NCI-H345 treated with DMSO at 0.1 percent for 48 hours (cell line): ENCODE measurements around the gene SP1.
"Not testable (repeated sequence)": the region's sequence is repeated elsewhere in the genome, so short reads cannot be mapped to it uniquely, and the experiment has no call there.

ENCODE experiments used
- DNase-seq: peaks from one replicate; lab custom pipeline; 2025; ENCODE audit not compliant: unreplicated experiment; lab: John Stamatoyannopoulos, UW

Gene SP1

GRCh38 chr12:53380104-53380793 lies at the start of gene SP1:
TSS of gene SP1 (plus strand) at chr12:53380176. CDS start at chr12:53380292, 116 bp downstream.
- DNase-seq = peak; percentile 76

- no peak for DNase-seq
Observed at GRCh38 chr12:53330671-53331070, 49.3 kb upstream of the SP1 start.

DNA sequence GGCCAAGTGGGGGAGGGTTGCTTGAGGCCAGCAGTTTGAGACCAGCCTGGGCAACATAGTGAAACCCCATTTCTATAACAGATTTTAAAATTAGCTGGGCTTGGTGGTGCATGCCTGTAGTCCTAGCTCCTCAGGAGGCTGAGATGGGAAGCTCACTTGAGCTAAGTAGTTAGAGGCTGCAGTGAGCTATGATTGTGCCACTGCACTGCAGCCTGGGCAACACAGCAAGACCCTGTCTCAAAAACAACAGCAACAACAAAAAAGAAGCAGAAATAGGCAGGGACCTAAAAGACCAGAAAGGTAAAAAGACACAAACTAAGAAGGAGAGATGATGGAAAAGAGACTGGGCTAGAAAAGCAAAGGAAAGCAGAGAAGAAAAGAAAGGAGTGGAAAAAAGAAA lies 47.6 kb upstream of the SP1 start:
- DNase-seq = not testable (repeated sequence)

- DNase-seq = no peak
Observed at GRCh38 chr12:53332744-53333143, 47.2 kb upstream of the SP1 start.

DNA sequence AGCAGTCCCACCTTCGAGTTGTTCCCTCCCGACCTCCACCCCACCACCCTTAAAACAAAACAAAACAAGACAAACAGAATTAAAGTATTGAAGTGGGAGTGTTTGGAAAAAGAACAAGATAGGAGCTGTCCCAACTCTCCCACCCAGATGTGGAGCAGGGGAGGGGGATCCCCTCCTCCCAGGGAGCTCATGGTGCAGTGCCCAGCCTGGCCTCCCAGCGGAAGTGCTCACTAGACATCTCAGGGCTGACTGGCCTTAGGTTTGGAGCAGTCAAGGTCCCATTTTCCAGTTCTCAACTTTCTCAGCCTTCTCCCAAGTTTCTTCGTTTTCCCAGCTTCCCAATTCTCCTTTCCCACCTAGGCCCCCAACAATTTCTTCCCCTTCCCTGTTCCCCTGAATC lies 46.7 kb upstream of the SP1 start:
- no peak for DNase-seq

DNA sequence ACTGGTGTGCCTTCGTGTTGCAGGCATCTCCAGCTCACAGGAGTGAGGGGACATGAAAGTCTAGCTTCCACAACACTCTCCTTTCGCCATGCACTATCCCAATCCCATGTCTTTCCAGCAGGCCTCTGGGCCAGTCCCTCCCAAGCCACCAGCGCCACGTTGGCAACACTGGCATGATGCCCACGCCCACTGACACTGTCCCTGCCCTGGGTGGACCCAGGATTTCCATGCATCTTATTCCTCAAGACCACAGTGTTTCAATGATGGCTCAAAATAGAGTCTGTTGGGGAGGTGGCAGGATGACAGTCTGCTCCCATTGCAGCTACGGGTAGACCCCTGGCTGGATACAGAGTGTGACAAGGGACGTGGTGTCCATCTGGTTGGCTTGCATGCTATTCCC lies 46.1 kb upstream of the SP1 start:
- DNase-seq = no peak

DNA sequence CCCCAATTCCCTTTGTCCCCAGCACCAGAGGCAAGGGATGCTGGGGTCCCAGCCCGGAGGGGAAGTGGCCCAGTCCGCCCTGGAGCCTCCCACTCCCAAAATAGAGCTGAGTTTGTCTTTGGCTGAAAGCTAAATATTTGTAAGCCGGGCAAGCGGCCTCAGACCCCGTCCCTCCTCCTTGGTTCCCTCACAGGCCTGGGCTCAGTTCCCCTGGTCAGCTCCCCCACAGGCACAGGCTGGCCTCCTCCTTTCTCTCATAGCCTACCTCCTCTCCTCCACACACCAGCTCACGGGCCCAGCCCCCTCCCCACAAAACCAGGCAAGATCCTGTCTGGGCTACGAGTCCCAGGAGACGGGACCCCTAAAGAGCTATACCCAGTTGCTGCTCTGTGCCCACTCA lies 45.2 kb upstream of the SP1 start:
- no peak for DNase-seq

DNA sequence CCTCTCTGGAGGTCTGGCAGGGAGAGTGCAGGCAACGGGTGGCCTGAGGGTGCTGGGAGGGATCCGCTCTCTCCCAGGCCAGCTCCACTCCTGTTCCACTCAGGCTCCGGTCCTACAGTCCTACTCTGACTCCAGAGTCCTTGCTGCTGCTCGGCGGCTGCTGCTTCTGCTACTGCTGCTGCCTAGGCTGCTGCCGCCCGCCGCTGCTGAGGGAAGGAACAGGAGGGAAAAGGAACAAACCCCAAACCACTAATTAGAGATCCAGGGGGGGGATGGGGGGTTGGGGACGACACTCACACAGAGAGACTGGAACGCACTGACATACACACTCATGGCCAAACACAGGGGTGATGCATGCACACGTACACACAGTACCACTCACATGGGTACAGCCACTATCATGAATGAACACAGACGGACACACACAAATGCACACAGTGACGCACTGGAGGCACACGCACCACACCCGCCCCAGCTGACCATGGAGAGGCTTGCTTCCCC lies 43.7 kb upstream of the SP1 start, which contains the start of gene SP7:
Gene SP7, minus strand, starts transcription at position 174 of the 501 bp plus-strand sequence. CDS start 708 bp downstream, outside the sequence.
- DNase-seq = no peak

DNA sequence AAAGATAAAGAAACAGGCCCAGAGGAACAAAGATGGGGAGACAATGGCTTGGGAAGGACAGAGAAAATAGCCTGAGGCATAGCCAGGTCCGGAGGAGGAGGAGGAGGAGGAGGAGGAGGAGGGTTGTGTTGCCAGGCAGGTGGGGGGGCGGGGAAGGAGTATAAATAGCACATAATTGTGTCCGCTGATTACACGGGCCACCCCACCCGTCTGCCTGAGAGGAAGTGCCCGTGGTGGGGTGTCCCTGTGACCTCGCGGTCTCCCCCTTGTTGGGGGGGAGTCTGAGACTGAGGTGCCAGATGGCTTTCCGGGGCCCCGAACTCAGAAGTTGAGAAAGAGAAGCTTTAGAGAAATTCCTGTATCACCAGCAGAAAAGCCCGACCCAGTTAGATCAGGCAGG lies 42.0 kb upstream of the SP1 start:
- DNase-seq = no peak

- DNase-seq = no peak
Observed at GRCh38 chr12:53338916-53339315, 41.1 kb upstream of the SP1 start.

GRCh38 chr12:53340398-53340797 lies 39.6 kb upstream of the SP1 start:
- no peak for DNase-seq

DNA sequence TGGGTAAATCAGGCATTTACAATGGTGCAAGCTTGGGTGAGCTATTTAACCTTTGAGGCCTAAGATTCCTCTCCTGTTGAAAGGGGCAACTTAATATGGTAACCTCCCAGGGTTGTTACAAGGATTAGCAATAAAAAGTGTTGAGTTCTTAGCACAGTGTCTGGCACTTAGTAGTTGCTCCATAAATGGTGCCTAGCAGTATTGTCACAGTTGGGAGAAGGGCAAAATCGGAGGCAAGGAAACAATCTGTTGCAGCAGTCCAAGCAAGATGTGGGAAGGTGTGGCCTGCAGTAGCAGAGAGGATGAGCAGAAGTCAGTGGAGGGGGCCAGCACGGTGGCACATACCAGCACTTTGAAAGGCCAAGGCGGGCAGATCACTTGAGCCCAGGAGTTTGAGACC lies 36.5 kb upstream of the SP1 start:
- no peak for DNase-seq

- no peak for DNase-seq
Observed at GRCh38 chr12:53343969-53344368, 36.0 kb upstream of the SP1 start.

GRCh38 chr12:53344487-53344823 lies 35.5 kb upstream of the SP1 start:
- no peak for DNase-seq

GRCh38 chr12:53344824-53345485 lies 35.0 kb upstream of the SP1 start:
- no peak for DNase-seq

DNA sequence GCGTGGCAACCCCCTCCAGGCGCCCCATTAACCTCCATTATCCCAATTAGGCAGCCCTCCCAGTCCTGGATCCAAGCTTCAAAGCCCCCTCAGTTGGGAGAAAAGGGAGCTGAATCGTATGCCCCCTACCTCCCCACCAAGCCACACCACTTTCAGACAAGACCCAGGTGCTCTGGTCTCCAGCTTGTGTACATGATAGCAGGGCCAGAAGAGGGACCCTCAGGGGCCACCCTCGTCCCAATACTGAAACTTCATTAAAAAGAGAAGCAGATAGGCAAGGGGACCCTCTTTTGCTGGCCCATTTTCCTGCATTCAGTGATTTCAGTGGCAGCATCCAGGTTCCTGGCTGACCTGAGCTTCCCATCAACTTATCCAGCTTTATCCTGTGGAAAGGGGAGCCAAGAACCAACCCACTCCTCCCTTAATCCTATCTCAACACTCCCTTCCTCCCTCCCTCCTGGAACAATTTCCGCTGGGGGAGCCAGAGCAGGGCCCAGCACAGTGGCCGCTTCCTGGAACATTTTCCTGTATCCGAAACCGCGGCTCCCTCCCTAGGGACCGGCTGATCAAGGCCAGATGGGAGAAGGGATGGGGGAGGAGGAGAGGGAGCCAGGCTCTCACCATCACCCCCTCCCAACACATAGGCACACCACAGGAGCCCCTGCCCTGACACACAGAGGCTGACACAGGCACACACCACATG lies 34.3 kb upstream of the SP1 start:
- DNase-seq = no peak

GRCh38 chr12:53346491-53346890 lies 33.5 kb upstream of the SP1 start:
- no peak for DNase-seq

DNA sequence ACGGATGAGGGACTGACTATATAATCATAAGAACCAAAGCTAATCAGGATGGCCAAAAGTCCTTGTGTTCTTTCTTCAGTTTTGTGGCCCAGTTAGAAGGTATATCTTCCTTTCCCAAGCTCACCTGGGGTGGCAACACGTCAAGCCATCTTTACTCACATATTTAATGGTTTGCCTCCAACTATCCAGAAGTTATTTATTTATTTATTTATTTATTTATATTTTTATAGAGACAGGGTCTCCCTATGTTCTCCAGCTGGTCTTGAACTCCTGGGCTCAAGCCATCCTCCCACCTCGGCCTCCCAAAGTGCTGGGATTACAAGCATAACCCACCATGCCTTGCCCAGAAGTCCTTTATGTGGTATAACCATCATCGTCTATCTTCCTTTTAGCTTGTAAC lies 32.1 kb upstream of the SP1 start:
- no peak for DNase-seq

GRCh38 chr12:53352331-53353256 lies 27.4 kb upstream of the SP1 start:
- DNase-seq = peak; percentile 77

DNA sequence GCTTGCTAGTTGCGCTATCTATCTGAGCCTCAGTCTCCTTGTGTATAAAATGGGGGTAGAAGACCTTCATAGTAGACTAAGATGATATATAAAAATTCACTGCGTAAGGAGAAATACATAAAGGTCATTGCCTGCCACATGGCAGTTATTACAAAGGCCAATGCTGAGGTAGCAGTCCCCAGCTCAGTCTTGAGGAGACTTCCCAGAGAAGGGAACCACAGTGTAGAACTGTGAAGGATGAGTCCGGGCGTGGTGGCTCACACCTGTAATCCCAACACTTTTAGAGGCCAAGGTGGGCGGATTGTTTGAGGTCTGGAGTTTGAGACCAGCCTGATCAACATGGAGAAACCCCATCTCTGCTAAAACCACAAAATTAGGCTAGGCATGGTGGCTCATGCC lies 26.7 kb upstream of the SP1 start:
- no peak for DNase-seq

DNA sequence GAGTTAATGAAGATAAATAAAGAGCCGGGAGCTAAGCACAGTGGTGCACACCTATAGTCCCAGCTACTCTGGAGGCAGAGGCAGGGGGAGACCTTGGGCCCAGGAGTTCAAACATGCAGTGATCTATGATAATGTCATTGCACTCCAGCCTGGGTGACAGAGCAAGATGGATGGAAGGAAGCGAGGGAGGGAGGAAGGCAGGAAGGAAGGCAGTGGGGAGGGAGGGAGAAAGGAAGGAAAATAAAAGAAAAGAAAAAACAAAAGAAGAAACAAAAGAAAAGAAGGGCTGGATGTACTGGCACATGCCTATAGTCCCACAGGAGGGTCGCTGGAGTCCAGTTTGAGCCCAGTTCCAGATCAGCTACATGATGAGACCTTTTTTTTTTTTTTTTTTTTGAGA lies 24.9 kb upstream of the SP1 start:
- no peak for DNase-seq
